Measurements from ENCODE around the gene PKD2L2. TPM values are rescaled to one million over a fixed set of nuclear protein-coding genes. Genes with fewer than 3 reads are reported as not detected.

Gene PKD2L2
- total and polyA plus RNA-seq, 10 of the 15 experiments (the other 5 are each of a cell fraction or from before 2014, with no cell fraction given) = 0.11 to 0.86 (median 0.26) TPM; not detected in 4

GRCh38 chr5:137975208-137975607 is 86.0 kb downstream of the PKD2L2 start:
- H3K27ac ChIP-seq (ENCODE audit: control insufficient read depth, insufficient read depth) = no peak overlapping the region
- no peaks in the 10 kb centered on the region for H4K20me1 ChIP-seq (ENCODE audit: control insufficient read depth, insufficient read depth)
- DNase-seq (ENCODE audit: low read depth, low spot score) (no peak), FAIRE-seq (no peak), ATAC-seq (no peak)
- RAD21 ChIA-PET (ENCODE audit: unreplicated experiment) = no interaction called here
- no peaks in the 10 kb centered on the region for H3K4me1 ChIP-seq (ENCODE audit: control insufficient read depth, insufficient read depth, low read length)
- no peak overlapping the region for H2AFZ ChIP-seq (ENCODE audit: control insufficient read depth, low read depth, low read length)
- no peak overlapping the region for H3K4me2 ChIP-seq (ENCODE audit: control insufficient read depth, insufficient read depth)
- in situ Hi-C loops (cut with MboI) = no loop called here
- BruUV-seq (replicated peaks) = TSS peak; percentile 13
- POLR2A ChIA-PET = no interaction called here
- SMC1A ChIA-PET (ENCODE audit: uncharacterized antibody, unreplicated experiment) = no interaction called here
- CTCF ChIA-PET = no interaction called here
- H3K27me3 ChIP-seq (replicated peaks in 1 of 2; ENCODE audit: control insufficient read depth in 2 of 2, insufficient read depth in 2 of 2, low read length in 1 of 2) = no peaks in the 10 kb centered on the region
- H3K36me3 ChIP-seq (ENCODE audit: control insufficient read depth in 2 of 2, insufficient read depth in 2 of 2, low read length in 1 of 2) = peaks cover 0 to 18% of the 10 kb centered on the region in 2 experiments; a peak in 2 of 4 replicates
- intact Hi-C loops (cut with micrococcal nuclease; ENCODE audit: unreplicated experiment) = no loop called here
- H3K79me2 ChIP-seq (ENCODE audit: control insufficient read depth, insufficient read depth, low read length) = no peaks in the 10 kb centered on the region
- 54% methylated on average over 3 of the region's 3 CpGs for WGBS (ENCODE audit: insufficient coverage, insufficient replicate concordance, low lambda C conversion rate, missing lambda C conversion rate)
- TF ChIP-seq SIN3A (IDR thresholded peaks at IDR 0.05; ENCODE audit: low read depth, low read length) (no peak), NR2C1 (IDR thresholded peaks at IDR 0.05) (no peak), CHD4 (IDR thresholded peaks at IDR 0.05) (no peak), YY1 (IDR thresholded peaks at IDR 0.05; ENCODE audit: low read depth, low read length) (no peak), PBX3 (IDR thresholded peaks at IDR 0.05; ENCODE audit: insufficient replicate concordance, low read depth, low read length) (no peak), RELB (IDR thresholded peaks at IDR 0.05; ENCODE audit: low read depth) (no peak), SRF (IDR thresholded peaks at IDR 0.05; ENCODE audit: low read depth in 2 of 2, low read length in 2 of 2) (no peak), GATAD2B (conservative IDR thresholded peaks at IDR 0.05; ENCODE audit: low read depth) (no peak), ESRRA (IDR thresholded peaks at IDR 0.05; ENCODE audit: low read length) (no peak)
- H3K9ac ChIP-seq (ENCODE audit: control insufficient read depth, insufficient read depth, low read length) = no peak overlapping the region
- no peak overlapping the region for H3K4me3 ChIP-seq
- peaks cover 7% of the 10 kb centered on the region; the same call in 2 of the 3 replicates for H3K9me3 ChIP-seq (replicated peaks; ENCODE audit: control insufficient read depth, insufficient read depth, low read length)
